HepG2 (cell line): Measurements from ENCODE around the gene KBTBD13.

ENCODE experiments used
- CCAR2 ChIP-seq: fragments of 200-400 bp; formaldehyde crosslinking; optimal IDR thresholded peaks from 2 replicates; pipeline ENCODE3; 2018; ENCODE audit warnings: low read depth, mild to moderate bottlenecking, low read length, moderate library complexity
- NFATC3 ChIP-seq: sonication (generic); formaldehyde crosslinking; IDR thresholded peaks from 2 replicates; pipeline ENCODE4 v1.5.1; 2020; ENCODE audit warnings: mild to moderate bottlenecking, missing genetic modification reagents
- NFYC ChIP-seq: IDR thresholded peaks from 2 replicates; pipeline ENCODE4 v1.6.1; 2016; ENCODE audit warnings: missing genetic modification reagents, missing compliant biosample characterization
- NR2F6 ChIP-seq, 2 experiments: IDR thresholded peaks; 2 replicates each; pipeline ENCODE4 v1.6.1; 2016; ENCODE audit warnings: antibody characterized with exemption in 1 of 2, mild to moderate bottlenecking in 1 of 2
- ZKSCAN1 ChIP-seq: fragments of 150-350 bp; IDR thresholded peaks from 2 replicates; pipeline ENCODE4 v1.6.1; 2014; ENCODE audit warnings: low read length
- ZNF615 ChIP-seq: sonication (generic); formaldehyde crosslinking; IDR thresholded peaks from 2 replicates; pipeline ENCODE4 v1.5.0; 2020; ENCODE audit warnings: mild to moderate bottlenecking, missing genetic modification reagents, borderline replicate concordance
- TF ChIP-seq, protein P1 (sequence below): sonication (generic); formaldehyde crosslinking; IDR thresholded peaks from 2 replicates; pipeline ENCODE4 v1.5.0; 2020; ENCODE audit warnings: missing genetic modification reagents

DNA sequence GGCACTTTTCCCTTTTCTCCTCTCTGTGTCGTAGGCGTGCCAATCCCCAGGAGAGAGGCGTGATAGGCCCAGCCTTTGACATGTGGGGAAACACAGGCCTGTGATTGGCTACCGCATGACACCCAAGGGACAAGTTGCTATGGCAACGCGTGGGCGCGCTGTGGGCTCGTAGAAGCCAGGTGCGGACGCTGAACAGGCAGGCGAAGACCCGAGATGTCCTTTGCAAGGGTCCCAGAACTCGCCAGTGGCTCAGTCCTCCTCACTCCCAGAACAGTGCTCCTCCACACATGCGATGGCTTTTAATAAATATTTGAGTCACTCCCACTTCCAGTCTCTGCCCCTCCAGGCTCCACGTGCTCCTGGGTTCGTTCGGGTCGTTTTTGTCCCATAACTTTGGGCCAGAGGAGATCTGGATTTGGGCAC is 27.1 kb upstream of the KBTBD13 start:
- TF ChIP-seq NFYC (CRISPR knock-in tag), result peak; percentile 67
- TF ChIP-seq ZNF615 (CRISPR knock-in tag), result no peak
- TF ChIP-seq NFATC3 (CRISPR knock-in tag), result no peak
- no peak for TF ChIP-seq NR2F6 (IDR thresholded peaks at IDR 0.05)
- TF ChIP-seq NR2F6 (CRISPR knock-in tag; IDR thresholded peaks at IDR 0.05), result no peak
- TF ChIP-seq CCAR2, result no peak
- TF ChIP-seq ZKSCAN1, result no peak
- TF ChIP-seq, protein P1, sequence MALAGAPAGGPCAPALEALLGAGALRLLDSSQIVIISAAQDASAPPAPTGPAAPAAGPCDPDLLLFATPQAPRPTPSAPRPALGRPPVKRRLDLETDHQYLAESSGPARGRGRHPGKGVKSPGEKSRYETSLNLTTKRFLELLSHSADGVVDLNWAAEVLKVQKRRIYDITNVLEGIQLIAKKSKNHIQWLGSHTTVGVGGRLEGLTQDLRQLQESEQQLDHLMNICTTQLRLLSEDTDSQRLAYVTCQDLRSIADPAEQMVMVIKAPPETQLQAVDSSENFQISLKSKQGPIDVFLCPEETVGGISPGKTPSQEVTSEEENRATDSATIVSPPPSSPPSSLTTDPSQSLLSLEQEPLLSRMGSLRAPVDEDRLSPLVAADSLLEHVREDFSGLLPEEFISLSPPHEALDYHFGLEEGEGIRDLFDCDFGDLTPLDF, result no peak
